ENCODE results near the gene ANO10.
A peak's percentile ranks its signal among the peaks of the same experiment; 100 is the strongest.
"Not testable (repeated sequence)": the region's sequence is repeated elsewhere in the genome, so short reads cannot be mapped to it uniquely, and the experiment has no call there.

The ANO10 gene

DNA sequence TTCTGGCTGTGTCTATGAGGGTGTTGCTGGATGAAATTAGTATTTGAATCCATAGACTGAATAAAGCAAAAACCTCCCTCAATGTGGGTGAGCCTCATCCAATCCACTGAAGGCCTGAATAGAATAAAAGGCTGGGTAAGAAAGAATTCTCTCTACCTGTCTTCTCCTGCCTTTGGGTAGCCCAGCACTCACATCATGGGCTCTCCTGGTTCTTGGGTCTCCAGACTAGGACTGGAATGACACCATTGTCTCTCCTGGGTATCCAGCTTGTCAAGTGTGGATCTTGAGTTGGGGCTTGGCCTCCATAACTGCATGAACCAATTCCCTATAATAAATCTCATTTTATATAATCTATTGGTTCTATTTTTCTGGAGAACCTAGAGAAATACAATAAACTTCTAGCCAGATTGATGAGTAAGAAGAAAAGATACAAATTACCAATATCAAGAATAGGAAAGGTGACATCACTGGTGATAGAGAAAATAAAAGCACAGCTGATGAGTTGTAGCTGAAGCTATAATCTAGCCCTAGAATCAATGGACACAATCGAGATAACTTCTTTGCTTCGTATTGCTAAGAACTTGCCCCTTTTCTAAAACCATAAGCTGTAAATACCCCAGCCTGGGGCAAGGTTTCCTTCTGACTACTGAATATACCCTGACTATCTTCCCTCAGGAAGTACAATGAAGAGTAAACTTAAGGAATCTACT is 106.4 kb downstream of the ANO10 start:
- DNase-seq: no peak

DNA sequence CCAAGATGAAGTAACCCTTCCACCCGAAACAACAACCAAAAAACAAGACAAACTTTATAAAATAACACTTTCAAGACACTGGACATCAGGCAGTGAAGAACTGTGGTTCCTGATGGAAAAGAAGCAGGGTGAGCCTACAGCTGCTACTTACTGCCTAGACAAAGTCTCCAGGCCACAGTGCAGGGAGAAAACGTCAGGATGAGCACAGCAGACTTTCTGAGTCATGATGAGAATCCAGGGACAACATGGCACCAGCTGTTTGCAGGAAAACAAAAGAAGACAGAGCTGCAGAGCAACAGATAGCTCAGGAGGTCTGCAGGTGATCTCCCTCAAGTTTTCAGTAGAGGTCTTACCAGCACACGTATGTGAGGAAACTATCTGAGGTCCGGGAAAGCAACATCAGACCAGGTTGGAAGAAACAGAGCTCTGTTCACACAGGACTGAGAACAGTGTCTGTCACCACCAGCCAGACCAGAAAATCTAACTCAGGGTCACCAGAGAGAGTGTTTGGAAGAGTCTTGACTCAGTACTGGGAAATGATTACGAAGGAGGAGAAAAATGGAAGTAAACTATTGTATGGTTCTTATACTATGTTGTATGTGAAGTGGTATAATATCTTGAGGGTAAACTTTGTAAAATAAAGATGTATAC is 108.9 kb downstream of the ANO10 start:
- DNase-seq: no peak

DNA sequence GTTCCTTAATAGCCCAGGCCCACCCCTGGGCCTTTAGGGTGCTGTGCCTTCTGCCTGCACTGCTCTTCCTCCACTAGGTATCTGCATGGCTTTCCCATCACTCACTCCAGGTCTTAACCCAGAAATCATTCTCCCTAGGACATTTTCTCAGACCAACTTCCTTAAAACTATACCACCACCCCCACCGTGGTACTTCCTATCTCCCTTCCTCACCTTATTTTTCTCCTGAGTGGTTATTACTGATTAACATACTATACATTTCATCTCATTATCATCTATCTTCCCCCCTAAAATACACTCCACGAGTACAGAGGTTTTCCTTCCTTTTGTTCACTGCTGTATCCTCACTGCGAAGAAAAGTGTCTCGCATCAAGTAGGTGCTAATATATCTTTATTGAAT is 115.2 kb downstream of the ANO10 start:
- no peak for DNase-seq

DNA sequence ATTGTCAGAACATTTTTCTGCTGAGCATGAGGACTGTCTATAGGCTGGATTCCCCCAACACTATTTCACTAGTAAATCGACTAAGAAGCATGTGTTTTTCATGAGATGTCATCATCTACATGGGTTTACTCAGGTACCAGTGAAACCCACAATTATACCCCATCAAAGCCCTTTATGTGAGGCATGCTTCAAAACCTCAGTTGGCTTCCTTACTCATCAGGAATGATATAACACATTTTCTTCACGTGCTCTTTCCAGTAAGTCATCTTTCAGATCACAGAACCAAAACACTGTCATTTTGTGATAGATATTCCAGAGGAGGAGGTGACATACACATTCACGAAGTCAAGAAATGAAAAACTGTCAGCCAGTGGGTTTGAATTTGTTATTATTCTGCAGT is 116.5 kb downstream of the ANO10 start:
- no peak for DNase-seq

DNA sequence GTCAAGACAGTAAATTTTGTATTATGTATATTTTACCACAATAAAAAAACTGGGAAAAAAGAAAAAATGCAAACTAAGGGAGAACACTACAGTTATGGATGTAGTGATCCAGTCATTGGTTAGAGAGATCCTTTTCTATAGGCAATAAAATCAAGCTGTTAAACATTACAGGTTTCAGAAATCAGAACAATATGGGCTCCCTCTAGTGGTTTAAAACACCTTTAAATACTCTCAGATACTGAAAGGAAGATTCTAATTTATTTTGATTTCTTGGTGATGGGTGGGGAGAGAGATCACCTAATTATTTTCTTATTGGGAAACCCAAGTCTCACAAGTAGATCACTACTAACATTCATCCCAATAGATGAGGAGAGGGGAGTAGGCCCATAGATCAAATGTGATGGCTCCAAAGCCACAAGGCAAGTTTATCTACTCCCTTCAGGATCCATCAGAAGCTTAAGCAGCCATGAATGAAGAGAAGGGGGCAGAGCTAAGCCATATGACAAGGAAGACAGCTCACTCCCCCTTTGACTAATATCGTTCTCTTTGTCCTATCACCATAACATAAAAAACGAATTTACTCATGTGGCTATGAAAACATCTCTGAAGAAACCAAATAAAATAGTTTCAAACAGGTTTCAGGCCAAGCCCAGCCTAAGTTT is 118.6 kb downstream of the ANO10 start:
- DNase-seq: peak; percentile 26

DNA sequence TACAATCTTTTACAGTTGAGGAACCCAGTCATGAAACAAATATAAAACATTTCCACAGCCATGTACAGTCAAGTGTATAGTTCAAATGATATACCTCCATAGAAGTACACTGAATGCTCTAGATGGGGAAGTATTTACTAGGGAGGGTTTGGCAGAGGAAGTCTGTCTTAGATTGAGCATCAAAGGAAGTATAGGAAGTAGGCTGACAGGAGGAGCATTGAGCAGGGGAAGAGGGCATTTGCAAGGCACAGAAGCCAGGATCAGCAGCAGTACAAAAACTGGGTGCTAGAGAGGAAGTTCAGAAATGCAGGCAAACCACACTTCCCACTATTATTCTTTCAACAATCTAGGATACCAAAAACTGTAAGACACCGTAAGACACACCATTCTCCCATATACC is 122.6 kb downstream of the ANO10 start:
- DNase-seq: no peak

DNA sequence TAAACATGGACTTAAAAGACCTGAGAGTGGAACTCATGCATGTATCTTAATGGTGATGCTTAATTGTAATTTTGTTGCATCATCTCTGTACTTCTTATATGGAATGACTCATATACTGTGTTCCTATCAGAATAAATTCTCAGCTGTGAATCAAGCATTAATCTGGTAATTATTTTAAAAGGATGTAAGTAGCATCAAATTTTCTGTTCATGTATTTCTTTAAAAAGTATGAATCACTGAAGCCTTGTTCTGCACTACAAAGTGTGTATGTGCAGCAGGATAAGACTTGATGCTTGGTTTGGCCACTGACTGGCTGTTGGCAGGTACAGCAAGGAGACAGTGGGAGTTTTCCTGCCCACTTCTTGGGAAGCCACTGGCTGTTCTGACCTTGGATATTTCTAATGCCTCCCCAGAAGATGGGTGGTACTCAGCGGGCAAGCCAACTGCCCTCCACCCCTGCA is 123.9 kb downstream of the ANO10 start:
- no peak for DNase-seq

DNA sequence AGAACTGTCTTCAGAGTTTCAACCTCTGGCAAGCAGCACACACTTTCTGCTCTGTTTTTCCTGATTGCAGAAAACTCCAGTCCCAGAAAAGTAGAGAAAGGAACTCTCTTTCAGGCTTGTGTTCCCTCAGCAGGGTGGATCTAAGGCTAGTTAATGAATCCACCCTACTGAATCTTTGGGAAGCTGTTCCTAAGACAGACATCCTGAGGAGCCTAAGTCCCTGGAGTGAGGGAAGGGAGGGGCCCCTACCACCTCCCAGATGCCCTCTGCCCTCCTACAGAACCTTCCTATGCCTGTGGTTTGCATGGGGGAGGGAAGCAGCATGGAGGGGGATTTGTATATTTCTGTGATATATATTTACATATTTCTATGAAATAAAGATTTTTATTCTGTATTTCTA is 124.4 kb downstream of the ANO10 start:
- no peak for DNase-seq

DNA sequence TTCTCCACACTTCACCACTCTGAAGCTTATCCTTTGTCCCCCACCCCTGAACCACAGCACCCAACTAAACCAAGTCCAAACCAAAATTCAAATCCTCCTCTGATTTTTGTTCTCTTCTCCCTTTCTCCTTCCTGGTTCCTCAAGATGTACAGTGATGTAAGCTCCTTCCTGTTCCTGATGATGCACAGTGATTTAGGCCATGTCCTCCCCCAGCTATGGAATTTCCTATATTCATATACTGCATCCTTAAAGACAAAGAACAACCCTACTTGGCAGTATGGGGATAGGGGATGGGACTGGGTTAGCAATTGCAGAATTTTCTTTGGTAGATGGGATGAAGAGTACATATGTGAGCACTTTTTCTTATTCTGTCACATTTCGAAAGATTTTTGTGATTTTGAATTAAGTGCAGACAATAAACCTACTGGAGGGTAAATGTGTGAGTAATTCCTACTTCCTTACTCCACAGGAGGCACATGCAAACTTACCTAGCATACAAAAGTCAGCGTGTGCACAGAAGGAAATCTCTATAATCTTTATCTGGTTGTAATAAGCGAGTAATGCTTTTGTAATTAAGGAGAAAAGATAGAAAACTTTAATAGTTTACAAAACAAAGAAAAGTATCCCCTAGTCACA is 125.0 kb downstream of the ANO10 start:
- no peak for DNase-seq

DNA sequence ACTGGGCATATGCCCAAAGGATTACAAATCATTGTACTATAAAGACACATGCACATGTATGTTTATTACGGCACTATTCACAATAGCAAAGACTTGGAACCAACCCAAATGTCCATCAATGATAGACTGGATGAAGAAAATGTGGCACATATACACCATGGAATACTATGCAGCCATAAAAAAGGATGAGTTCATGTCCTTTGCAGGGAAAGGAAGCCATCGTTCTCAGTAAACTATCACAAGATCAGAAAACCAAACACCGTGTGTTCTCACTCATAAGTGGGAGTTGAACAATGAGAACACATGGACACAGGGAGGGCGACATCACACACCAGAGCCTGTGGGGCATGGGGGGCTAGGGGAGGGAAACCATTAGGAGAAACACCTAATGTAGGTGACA is 128.9 kb downstream of the ANO10 start:
- DNase-seq: not testable (repeated sequence)

DNA sequence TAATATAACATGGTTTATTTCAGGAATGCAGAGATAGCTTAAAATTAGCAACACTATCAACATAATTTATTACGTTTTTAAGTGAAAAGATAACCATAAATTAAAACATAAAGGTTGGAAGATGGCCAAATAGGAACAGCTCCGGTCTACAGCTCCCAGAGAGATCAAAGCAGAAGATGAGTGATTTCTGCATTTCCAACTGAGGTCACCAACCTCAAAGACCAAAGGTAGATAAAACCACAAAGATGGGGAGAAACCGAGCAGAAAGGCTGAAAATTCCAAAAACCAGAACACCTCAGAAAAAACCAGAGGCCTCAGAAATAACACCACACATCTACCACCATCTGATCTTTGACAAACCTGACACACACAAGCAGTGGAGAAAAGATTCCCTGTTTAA is 130.0 kb downstream of the ANO10 start:
- DNase-seq: not testable (repeated sequence)

DNA sequence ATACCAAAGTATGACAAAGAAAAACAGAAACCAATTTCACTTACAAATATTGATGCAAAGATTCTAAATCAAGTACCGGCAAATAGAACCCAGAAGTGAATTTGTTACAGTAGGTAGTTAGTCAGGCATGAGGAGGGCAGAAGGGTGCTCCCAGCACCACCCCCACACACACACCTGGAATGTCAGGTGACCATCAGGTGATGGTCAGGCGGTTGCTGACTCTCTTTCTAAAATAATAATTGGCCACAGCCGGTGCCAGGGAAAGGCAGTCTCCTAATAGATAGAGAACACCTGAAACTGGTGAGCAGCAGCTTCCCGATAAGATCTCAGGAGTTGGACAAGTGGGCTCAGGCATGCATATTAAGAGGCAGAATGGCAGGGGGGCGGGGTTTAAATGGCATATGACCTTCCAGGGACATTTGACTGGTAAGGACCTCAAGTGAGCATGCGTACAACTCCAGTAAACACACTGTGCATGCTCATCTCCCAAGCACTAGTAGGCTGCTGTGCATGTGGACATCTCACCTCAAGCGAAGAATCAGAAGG is 131.1 kb downstream of the ANO10 start:
- no peak for DNase-seq

DNA sequence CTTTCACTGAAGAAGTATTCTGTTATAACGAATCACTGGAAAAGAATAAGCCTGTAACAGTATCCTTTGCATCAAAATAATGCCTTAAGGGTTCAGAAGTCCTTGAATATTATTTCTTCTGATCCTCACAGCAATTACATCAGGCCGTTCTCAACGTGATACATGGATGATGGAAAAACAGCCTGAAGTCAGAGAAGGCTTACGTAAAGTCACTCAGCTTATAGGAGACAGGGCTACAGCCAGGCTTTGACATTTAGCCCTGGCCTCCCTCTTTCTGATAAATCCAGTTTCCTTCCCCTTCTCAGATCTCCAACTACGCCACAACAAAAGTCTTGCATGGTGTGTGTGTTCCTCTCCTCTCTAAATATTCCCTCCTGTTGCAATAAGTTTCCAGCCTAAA is 131.9 kb downstream of the ANO10 start:
- DNase-seq: no peak

DNA sequence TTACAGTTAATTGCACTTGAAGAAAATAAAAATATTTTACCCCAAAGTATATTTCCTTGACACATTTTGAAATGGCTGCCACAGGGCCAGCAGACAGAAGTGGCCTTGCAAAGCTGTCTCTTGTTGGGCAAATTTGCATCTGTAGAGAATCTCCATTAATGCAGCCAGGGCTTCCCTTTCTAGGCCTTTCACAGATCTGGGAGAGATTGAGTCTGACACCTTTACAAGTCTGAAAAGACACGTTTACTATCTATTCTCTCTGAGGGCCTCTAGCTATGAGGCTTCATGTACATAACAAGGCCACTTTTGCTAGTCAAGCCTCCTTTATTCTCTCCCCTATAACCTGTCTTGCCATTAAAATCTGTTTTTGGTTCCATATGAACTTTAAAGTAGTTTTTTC is 135.9 kb downstream of the ANO10 start:
- no peak for DNase-seq

DNA sequence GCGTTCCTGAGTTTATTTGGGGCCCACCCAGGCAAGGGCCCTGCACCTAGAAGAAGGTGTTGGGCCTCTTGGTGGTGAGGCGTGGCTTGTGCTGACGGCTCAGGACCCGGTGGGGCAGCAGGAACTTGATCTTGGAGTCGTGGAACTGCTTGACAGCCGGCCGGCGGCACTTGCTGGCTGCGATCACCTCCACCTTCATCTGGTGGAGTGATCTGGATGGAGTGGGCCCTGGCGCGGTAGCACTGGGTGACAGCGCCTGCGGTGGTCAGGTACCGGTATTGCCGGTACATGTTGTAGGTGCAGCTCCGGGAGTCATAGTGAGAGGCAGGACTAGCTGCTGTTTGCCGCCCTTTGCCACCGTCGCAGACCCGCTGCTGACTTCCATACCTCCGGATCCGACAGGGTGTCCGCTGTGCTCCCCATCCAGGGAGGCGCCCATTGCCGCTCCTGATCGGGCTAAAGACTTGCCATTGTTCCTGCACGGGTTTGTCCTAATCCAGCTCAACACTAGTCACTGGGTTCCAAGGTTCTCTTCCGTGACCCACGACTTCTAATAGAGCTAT is 136.8 kb downstream of the ANO10 start:
- DNase-seq: no peak

DNA sequence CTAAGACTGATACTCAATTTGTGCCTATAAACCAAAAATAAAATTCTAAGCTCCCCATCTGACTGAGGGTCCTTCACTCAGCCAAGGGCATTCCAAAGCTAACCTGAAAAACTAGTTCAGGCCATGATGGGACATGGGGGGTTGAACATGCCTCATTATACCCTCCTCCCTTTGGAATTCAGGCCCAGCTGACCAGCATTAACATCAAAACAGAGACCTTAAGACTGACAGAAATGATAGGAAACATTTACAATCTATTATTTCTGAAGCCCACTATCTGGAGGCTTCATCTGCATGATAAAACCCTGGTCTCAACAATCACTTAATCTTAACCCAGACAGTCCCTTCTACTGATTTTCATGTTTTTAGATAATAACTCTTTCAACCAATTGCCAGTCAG is 140.4 kb downstream of the ANO10 start:
- DNase-seq: no peak

DNA sequence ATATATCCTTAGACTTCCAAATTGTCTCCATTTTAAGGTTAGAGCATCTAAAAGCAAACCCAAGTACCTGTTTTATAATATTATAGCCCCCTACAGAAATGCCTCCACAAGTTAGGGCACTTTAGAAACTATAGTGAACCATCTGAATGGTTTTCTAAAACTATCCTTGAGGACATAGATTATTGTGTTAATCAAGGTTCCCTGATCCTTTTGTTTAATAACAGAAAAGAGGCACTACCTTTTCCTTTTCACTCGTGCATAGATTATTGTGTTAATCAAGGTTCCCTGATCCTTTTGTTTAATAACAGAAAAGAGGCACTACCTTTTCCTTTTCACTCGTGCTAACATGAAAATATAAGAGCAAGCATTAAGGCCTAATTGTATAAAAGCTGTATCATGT is 143.0 kb downstream of the ANO10 start:
- not testable (repeated sequence) for DNase-seq

DNA sequence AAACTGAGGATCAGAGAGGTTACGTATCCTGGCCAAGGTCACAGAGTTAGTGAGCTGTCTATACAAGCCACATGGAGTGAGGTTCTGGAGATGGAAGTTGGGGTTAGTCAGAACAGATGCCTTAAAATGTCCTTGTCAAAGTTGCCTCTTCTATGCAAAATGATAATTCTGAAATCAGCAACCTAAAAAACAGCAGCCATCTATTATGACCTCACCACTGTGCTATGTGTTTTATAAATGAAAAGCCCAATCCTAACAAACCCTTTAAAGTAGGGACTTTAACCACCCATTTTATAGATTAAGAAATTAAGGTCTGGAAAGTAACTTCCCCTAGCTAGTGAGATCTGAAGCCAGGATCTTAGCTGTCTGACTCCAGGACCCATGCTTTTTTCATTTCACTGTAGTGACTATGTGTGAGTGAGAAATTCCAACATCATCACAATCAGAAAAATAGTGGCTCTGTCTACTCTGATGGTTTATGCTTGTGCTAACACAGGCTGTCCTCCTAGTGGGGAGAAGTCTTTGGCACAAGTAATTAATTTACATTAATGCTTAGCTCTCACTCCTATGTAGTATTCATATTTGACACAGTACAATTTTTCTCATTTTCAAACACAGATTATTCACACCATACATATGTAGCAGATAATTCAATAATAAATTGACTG is 143.6 kb downstream of the ANO10 start:
- DNase-seq: no peak

DNA sequence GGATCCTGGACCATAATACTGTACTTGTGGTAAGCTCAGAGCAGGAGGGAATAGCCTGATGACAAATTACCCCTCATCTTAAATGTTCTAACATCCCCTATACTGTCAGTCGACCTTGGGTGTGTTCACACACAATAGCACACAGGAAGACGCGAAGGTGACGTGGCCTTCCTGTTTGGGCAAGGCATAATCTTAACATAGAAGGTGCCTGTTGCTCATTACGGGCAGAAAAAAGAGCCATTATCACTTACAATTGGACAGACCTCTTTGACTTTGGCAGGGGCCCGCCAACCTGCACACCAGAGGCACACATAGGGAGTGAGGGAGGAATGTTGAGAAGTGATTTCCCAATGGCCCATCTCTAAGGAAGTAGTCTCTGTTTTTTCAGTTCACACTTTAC is 144.2 kb downstream of the ANO10 start:
- DNase-seq: no peak

DNA sequence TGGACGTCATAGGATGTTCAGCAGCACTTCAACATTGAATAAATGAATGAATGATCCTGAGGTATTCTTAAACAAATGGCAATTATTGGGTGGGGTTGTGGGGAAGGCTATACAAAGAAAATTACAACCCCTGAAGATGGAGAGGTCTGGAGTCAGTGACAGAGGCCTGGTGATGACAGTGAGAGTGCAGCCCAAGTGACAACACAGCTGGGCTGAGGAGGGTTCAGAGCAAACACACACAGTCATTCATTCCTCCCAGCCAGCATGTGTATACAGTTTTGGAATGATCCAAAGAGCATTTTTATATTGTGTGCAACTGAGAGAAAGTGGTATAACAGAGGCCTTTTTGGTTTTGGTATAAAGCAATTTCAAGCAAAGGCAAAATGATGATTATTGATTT is 148.1 kb downstream of the ANO10 start:
- DNase-seq: no peak

DNA sequence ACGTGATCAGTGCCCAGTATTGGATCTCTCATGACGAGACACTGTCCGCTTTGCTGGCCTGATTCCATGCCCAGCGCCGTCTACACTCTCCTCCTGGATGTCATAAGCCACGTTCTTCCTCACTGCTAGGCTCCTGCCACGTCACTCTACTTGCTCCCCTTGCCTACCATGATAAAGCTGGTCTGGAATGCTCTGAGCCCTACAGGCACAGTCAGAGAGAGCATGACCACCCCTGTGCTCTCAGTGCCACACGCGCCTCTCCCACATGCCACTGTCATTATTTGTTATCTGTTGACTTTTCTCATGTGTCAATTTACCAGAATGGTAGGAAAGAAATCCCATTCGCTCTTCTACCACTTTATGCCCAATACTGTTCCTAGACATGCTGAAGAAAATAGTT is 148.6 kb downstream of the ANO10 start:
- no peak for DNase-seq

DNA sequence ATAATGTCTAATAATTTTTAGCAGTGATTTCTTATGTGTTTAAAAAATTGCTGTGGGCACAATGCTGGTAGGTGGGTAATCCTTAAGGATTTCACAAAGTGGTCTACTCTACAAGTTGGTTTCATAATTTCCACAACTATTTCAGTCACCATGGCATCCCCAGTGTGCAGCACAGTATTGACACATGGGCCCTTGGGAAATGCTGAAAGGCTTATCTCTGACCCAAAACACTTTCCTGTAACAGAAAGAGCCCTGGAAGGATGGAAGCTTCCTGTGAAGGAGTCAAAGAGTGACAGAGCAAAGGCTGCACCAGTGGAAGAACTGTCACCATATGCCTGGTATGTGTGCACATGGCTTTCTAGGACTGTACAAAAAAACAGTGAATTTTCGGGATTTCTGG is 153.7 kb downstream of the ANO10 start:
- no peak for DNase-seq

DNA sequence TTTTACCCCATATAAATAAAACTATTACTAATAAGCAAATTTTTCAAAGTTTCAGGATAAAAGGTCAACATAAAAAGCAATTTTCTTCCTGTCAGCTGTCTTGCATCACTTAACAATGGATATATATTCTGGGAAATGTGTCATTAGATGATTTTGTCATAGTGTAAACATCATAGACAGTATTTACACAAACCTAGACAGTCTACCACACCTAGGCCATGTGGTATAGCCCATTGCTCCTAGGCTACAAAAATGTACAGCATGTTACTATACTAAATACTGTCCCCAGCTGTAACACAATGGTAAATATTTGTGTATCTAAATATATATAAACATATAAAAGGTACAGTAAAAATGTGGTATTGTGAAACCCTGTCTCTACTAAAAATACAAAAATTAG is 156.7 kb downstream of the ANO10 start:
- DNase-seq: peak; percentile 21

All from NCI-H748 treated with DMSO at 0.1 percent for 48 hours (cell line).